Pancreas (tissue), 10 donors: ENCODE measurements around the gene EFS. TPM values are rescaled to one million over a fixed set of nuclear protein-coding genes. Genes with fewer than 3 reads are reported as not detected.

Source experiments
- ATAC-seq, 4 donors: fragments of 200-7000 bp; cut with Tn5 transposase; one replicate each; pipeline versions ENCODE4 v1.8.0 to v1.9.1; 2020; ENCODE audit warnings: mild to moderate bottlenecking in 4 of 4, moderate library complexity in 4 of 4
- DNase-seq, 6 donors: peaks; one replicate each; pipeline ENCODE4 v3.0.0-alpha.2; 2020
- FAIRE-seq: peaks from 2 replicates; lab custom pipeline; 2012; peaks lifted over from hg19 to GRCh38; lab: Jason Lieb, UNC
- H3K27ac ChIP-seq, 4 donors: fragments of 200-600 bp; sonication (generic); 1 replicate in 3 of 4; 2 replicates in 1 of 4; pipeline versions ENCODE4 v1.5.0 to v1.8.0; 2020
- H3K27me3 ChIP-seq, 4 donors: fragments of 200-600 bp; one replicate each; pipeline ENCODE4 v1.8.0; 2021
- H3K36me3 ChIP-seq, 3 donors: fragments of 200-600 bp; sonication (generic) in 1 of 3; one replicate each; pipeline versions ENCODE4 v1.5.0 to v1.8.0; 2020 to 2021
- H3K4me1 ChIP-seq, 3 donors: fragments of 200-600 bp; one replicate each; pipeline ENCODE4 v1.8.0; 2021
- H3K4me3 ChIP-seq, 4 donors: fragments of 200-600 bp; sonication (generic) in 2 of 4; one replicate each; pipeline versions ENCODE4 v1.5.0 to v1.8.0; 2020 to 2021
- H3K9me3 ChIP-seq, 4 donors: fragments of 200-600 bp; one replicate each; pipeline ENCODE4 v1.8.0; 2021
- WGBS, 2 donors: extraction: QIAGEN DNeasy Blood & Tissue Kit; methylation state at CpG; one replicate each; pipeline ENCODE4 v1.1.7; 2013; 5-methylcytosine and 5-hydroxymethylcytosine counted together
- intact Hi-C, 3 donors: fragments of 100-400 bp; cut with DNase I; formaldehyde crosslinking; loops; one replicate each; pipeline versions ENCODE4 v1.11.1 to v1.14.2; 2022
- polyA plus RNA-seq, 2 donors: library from polyadenylated mRNA; stranded (reverse); fragments of 200-250 nt; gene quantifications; one replicate each; pipeline ENCODE4 v1.2.3, GENCODE V29; 2013
- total RNA-seq, 6 donors: library from RNA; stranded (reverse); fragmentation: NEBNext Ultra II Directional in 4 of 6; extraction: Animal tissue kit (Norgen Biotek cat#: 25700) in 4 of 6; gene quantifications; one replicate each; pipeline versions ENCODE4 v1.2.1 to v1.2.4, GENCODE V29; 2021 to 2023
- TF ChIP-seq, protein P1 (sequence below), 4 donors: fragments of 200-600 bp; sonication (generic) in 3 of 4; IDR thresholded peaks; one replicate each; pipeline versions ENCODE4 v1.5.0 to v1.8.0; 2021; ENCODE audit warnings: antibody characterized with exemption in 4 of 4
- donor health status: healthy with polysubstance abuse.
- donor health status: DM: no; HTN: no; CAD: no; lungs with moderate emphysema.
- donor health status: DM: no; HTN: no; CAD: no.
- donor health status: control.
- donor health status: control.
- donor health status: Bipolar disorder and iron deficiency.
- donor health status: DM: yes; HTN: yes; CAD: no.
- donor health status: DM: no; HTN: no; CAD: no.
- donor health status: DM: no; HTN: no; CAD: no.
- donor health status: DM: yes; HTN: yes; CAD: no.

Gene EFS
- total and polyA plus RNA-seq, 8 donors: 0.23 to 3.0 (median 1.0) TPM

GRCh38 chr14:23377573-23378563, 12.9 kb upstream of the EFS start:
- 81 to 82% methylated on average over 14 of the region's 14 CpGs for WGBS, 2 donors
- no peak for ATAC-seq
- Histone ChIP-seq H3K4me3 (no peak overlapping the region), H3K36me3 (no peaks in the 10 kb centered on the region), H3K4me1 (peaks cover 0 to 3% (median 0%) of the 10 kb centered on the region in 3 donors), H3K9me3 (no peaks in the 10 kb centered on the region), H3K27me3 (no peaks in the 10 kb centered on the region), H3K27ac (no peak overlapping the region)
- TF ChIP-seq, protein P1, sequence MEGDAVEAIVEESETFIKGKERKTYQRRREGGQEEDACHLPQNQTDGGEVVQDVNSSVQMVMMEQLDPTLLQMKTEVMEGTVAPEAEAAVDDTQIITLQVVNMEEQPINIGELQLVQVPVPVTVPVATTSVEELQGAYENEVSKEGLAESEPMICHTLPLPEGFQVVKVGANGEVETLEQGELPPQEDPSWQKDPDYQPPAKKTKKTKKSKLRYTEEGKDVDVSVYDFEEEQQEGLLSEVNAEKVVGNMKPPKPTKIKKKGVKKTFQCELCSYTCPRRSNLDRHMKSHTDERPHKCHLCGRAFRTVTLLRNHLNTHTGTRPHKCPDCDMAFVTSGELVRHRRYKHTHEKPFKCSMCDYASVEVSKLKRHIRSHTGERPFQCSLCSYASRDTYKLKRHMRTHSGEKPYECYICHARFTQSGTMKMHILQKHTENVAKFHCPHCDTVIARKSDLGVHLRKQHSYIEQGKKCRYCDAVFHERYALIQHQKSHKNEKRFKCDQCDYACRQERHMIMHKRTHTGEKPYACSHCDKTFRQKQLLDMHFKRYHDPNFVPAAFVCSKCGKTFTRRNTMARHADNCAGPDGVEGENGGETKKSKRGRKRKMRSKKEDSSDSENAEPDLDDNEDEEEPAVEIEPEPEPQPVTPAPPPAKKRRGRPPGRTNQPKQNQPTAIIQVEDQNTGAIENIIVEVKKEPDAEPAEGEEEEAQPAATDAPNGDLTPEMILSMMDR (IDR thresholded peaks at IDR 0.05): no peak
- no peak for FAIRE-seq
- intact Hi-C loops: loop anchor here in 1 of 3 donors (5.0 kb wide), 1 partner anchor 51 kb away; no protein-coding TSS in a partner anchor
- no peak for DNase-seq

- H3K9me3 ChIP-seq: no peaks in the 10 kb centered on the region
- DNase-seq (no peak), ATAC-seq (no peak), FAIRE-seq (no peak)
- TF ChIP-seq, protein P1 (IDR thresholded peaks at IDR 0.05): no peak
- intact Hi-C loops: loop anchor here in 1 of 3 donors (5.0 kb wide), 1 partner anchor 50 kb away; no protein-coding TSS in a partner anchor
- peaks cover 0 to 3% (median 0%) of the 10 kb centered on the region in 3 donors for H3K4me1 ChIP-seq
- no peaks in the 10 kb centered on the region for H3K36me3 ChIP-seq
- H3K27ac ChIP-seq: no peak overlapping the region
- H3K27me3 ChIP-seq: no peaks in the 10 kb centered on the region
- H3K4me3 ChIP-seq: no peak overlapping the region
- 66 to 75% methylated on average over 11 of the region's 11 CpGs for WGBS, 2 donors
These were observed 12.2 kb upstream of the EFS start for GRCh38 chr14:23377198-23377550.

DNA sequence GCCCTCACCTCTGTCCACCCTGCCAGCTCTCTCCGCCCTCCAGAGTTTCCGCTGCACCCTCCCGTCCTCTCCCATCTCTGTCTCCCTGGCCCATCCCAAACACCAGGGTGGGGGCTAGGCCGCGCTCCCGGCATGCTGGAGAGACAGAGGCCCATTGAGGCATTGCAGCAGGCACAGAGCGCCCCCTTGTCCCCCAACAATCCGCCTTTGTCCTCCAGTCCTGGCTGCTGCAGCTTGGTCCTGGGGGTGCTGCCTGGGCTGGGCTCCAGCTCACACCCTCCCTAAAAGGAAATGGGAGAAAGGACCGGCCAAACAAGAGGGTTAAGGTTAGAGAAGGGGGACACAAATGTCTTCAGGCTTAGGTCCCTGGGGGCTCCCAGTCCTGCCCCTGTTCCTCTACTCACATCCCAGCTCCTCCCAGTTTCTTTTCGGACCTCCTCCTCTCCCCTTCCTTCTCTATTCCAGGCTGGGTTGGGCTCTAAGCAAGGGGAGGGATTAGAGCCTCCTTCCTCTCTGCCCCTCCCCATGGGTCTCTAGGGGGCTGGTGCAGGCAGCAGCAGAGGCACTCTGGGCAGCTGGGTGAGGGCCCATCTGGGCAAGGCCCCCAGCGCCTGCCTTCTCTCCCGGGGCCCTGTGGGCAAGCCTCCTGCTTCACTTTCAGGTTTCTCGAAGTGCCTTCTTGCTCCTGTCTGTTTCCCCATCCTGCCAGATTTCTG, 11.7 kb upstream of the EFS start, which contains the start of gene CMTM5:
Gene CMTM5 (plus strand): TSS at position 565 of the 716 bp plus-strand sequence. CDS start 206 bp downstream, outside the sequence.
- Histone ChIP-seq H3K36me3 (no peaks in the 10 kb centered on the region), H3K27me3 (no peaks in the 10 kb centered on the region), H3K4me1 (peaks cover 0 to 3% (median 0%) of the 10 kb centered on the region in 3 donors), H3K27ac (no peak within 1 kb of the TSS), H3K9me3 (no peaks in the 10 kb centered on the region), H3K4me3 (no peak within 1 kb of the TSS)
- TF ChIP-seq, protein P1 (IDR thresholded peaks at IDR 0.05): no peak
- FAIRE-seq: no peak
- intact Hi-C loops: loop anchor here in 1 of 3 donors (5.0 kb wide), 1 partner anchor 49 kb away; no protein-coding TSS in a partner anchor
- no peak for DNase-seq
- no peak for ATAC-seq
- WGBS, 2 donors: 67 to 77% methylated on average over 13 of the region's 13 CpGs

DNA sequence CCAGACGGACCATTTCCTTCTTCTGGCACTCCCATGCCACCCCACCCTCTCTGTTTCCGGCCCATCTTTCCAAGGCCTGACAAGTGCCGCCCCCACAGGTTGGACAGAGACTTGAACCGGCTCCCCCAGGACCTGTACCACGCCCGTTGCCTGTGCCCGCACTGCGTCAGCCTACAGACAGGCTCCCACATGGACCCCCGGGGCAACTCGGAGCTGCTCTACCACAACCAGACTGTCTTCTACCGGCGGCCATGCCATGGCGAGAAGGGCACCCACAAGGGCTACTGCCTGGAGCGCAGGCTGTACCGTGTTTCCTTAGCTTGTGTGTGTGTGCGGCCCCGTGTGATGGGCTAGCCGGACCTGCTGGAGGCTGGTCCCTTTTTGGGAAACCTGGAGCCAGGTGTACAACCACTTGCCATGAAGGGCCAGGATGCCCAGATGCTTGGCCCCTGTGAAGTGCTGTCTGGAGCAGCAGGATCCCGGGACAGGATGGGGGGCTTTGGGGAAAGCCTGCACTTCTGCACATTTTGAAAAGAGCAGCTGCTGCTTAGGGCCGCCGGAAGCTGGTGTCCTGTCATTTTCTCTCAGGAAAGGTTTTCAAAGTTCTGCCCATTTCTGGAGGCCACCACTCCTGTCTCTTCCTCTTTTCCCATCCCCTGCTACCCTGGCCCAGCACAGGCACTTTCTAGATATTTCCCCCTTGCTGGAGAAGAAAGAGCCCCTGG, 10.7 kb upstream of the EFS start:
- ATAC-seq (no peak), FAIRE-seq (no peak), DNase-seq (no peak)
- no peak overlapping the region for H3K4me3 ChIP-seq
- no peaks in the 10 kb centered on the region for H3K9me3 ChIP-seq
- H3K27me3 ChIP-seq: no peaks in the 10 kb centered on the region
- intact Hi-C loops: loop anchor here in 1 of 3 donors (5.0 kb wide), 1 partner anchor 48 kb away; no protein-coding TSS in a partner anchor
- no peaks in the 10 kb centered on the region for H3K36me3 ChIP-seq
- 83 to 85% methylated on average over 21 of the region's 21 CpGs for WGBS, 2 donors
- H3K27ac ChIP-seq: no peak overlapping the region
- TF ChIP-seq, protein P1 (IDR thresholded peaks at IDR 0.05): no peak
- peaks cover 0 to 3% (median 0%) of the 10 kb centered on the region in 3 donors for H3K4me1 ChIP-seq
